Spleen (tissue), 11 donors: ENCODE results near the gene NBAS. TPM values are rescaled to one million over a fixed set of nuclear protein-coding genes. Genes with fewer than 3 reads are reported as not detected.
A peak's percentile ranks its signal among the peaks of the same experiment; 100 is the strongest.
"Not testable (repeated sequence)": the region's sequence is repeated elsewhere in the genome, so short reads cannot be mapped to it uniquely, and the experiment has no call there.

Source experiments
- DNase-seq: peaks from one replicate; pipeline ENCODE4 v3.0.0-alpha.2; 2020
- H3K27ac ChIP-seq, 8 donors: fragments of 200-600 bp; sonication (generic) in 7 of 8; 1 replicate in 4 of 8; 2 replicates in 4 of 8; pipeline versions ENCODE4 v1.5.0 to v1.8.0; 2016 to 2021; ENCODE audit warnings: inconsistent platforms in 4 of 8, mild to moderate bottlenecking in 4 of 8, moderate library complexity in 1 of 8
- H3K27me3 ChIP-seq, 7 donors: fragments of 200-600 bp; sonication (generic) in 6 of 7; replicated peaks in 1 of 7; 1 replicate in 4 of 7; 2 replicates in 3 of 7; pipeline versions ENCODE4 v1.5.0 to v1.8.0; 2016 to 2021; ENCODE audit warnings: inconsistent platforms in 3 of 7, mild to moderate bottlenecking in 1 of 7
- H3K36me3 ChIP-seq, 6 donors: fragments of 200-600 bp; sonication (generic) in 5 of 6; 1 replicate in 4 of 6; 2 replicates in 2 of 6; pipeline versions ENCODE4 v1.5.0 to v1.8.0; 2016 to 2021; ENCODE audit warnings: inconsistent platforms in 2 of 6
- H3K4me1 ChIP-seq, 6 donors: fragments of 200-600 bp; sonication (generic) in 5 of 6; 1 replicate in 3 of 6; 2 replicates in 3 of 6; pipeline versions ENCODE4 v1.5.0 to v1.8.0; 2016 to 2021; ENCODE audit warnings: inconsistent platforms in 3 of 6
- H3K4me3 ChIP-seq, 8 donors: fragments of 200-600 bp; sonication (generic) in 7 of 8; 1 replicate in 4 of 8; 2 replicates in 4 of 8; pipeline versions ENCODE4 v1.5.0 to v1.8.0; 2016 to 2021; ENCODE audit warnings: inconsistent platforms in 4 of 8, mild to moderate bottlenecking in 4 of 8, moderate library complexity in 2 of 8
- H3K9me3 ChIP-seq, 8 donors: fragments of 200-600 bp; sonication (generic) in 7 of 8; 1 replicate in 4 of 8; 2 replicates in 4 of 8; pipeline versions ENCODE4 v1.5.0 to v1.8.0; 2016 to 2021; ENCODE audit warnings: inconsistent platforms in 4 of 8
- CTCF ChIP-seq, 11 experiments: fragments of 200-600 bp in 7 of 11; fragments of 450-650 bp in 4 of 11; sonication (generic) in 4 of 11; IDR thresholded peaks in 8 of 11; conservative IDR thresholded peaks in 3 of 11; 1 replicate in 7 of 11; 2 replicates in 4 of 11; pipeline versions ENCODE4 v1.4.0 to v1.8.0; 2016 to 2021; ENCODE audit warnings: antibody characterized with exemption in 11 of 11, inconsistent platforms in 4 of 11, mild to moderate bottlenecking in 1 of 11
- POLR2A ChIP-seq, 3 donors: fragments of 450-650 bp; IDR thresholded peaks; one replicate each; pipeline ENCODE4 v1.5.1; 2017; ENCODE audit warnings: antibody characterized with exemption in 3 of 3, mild to moderate bottlenecking in 1 of 3
- POLR2AphosphoS5 ChIP-seq, 3 donors: sonication (generic); formaldehyde crosslinking; IDR thresholded peaks; one replicate each; pipeline ENCODE4 v1.5.1; 2017; ENCODE audit warnings: antibody characterized with exemption in 3 of 3
- WGBS, 5 donors: extraction: QIAGEN DNeasy Blood & Tissue Kit in 3 of 5; methylation state at CpG; one replicate each; pipeline versions ENCODE4 v1.1.5 to v1.1.7; 2013 to 2018; 5-methylcytosine and 5-hydroxymethylcytosine counted together
- intact Hi-C: fragments of 100-400 bp; cut with DNase I; formaldehyde crosslinking; loops from one replicate; pipeline ENCODE4 v1.15.0; 2023; ENCODE audit warnings: low total_unique reads
- polyA plus RNA-seq, 3 donors: library from polyadenylated mRNA; stranded (reverse); fragments of 200-250 nt; gene quantifications; one replicate each; pipeline ENCODE4 v1.2.1, GENCODE V29; 2013
- total RNA-seq, 7 donors: library from RNA; depleted of rRNA in 3 of 7; stranded (reverse); fragments of >200 nt in 3 of 7; fragmentation: NEBNext Ultra II Directional in 4 of 7; extraction: Animal tissue kit (Norgen Biotek cat#: 25700) in 4 of 7; gene quantifications; one replicate each; pipeline versions ENCODE4 v1.1.0 to v1.2.1, GENCODE V29; 2016 to 2021
- donor health status: healthy with polysubstance abuse.
- donor health status: DM: no; HTN: no; CAD: no; lungs with moderate emphysema.
- donor health status: DM: no; HTN: no; CAD: no.
- donor health status: Bipolar disorder and iron deficiency.
- donor health status: healthy.
- donor health status: DM: no; HTN: no; CAD: no.
- donor health status: DM: yes; HTN: yes; CAD: no.

The NBAS gene
- total and polyA plus RNA-seq, 10 donors, result 21.1 to 49.0 (median 40.9) TPM

DNA sequence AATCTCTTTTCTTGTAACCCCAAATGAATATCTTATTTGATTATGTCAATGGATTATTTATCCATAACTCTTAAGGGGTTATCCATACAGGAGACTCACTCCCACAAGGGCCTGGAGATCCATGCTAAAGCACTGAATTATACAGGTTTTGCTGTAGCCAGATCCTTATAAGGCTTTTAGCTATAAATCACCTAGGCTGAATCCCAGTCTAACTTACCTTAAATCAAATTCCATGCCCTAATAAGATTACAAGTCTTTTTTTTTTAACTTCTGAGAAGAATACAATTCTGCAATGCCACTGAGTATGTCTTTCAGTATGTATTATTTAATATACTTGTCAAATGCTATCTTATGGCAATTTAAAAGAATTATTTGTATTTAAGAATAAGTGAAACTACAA, 340.5 kb downstream of the NBAS start:
- intact Hi-C loops, result no loop called here
- no peak for DNase-seq
- Histone ChIP-seq H3K9me3 (no peaks in the 10 kb centered on the region), H3K27ac (no peak overlapping the region), H3K27me3 (no peaks in the 10 kb centered on the region), H3K4me1 (no peaks in the 10 kb centered on the region), H3K36me3 (peaks cover 3 to 48% (median 23%) of the 10 kb centered on the region in 6 donors), H3K4me3 (no peak overlapping the region)
- TF ChIP-seq CTCF (IDR thresholded peaks at IDR 0.05 in 8 of 11, conservative IDR thresholded peaks at IDR 0.05 in 3 of 11), result no peak
- TF ChIP-seq POLR2AphosphoS5 (IDR thresholded peaks at IDR 0.05), result no peak
- TF ChIP-seq POLR2A (IDR thresholded peaks at IDR 0.05), result no peak

- Histone ChIP-seq H3K9me3 (peaks cover 0 to 3% (median under 1%) of the 10 kb centered on the region in 8 donors), H3K4me3 (no peak overlapping the region), H3K4me1 (no peaks in the 10 kb centered on the region), H3K27ac (no peak overlapping the region), H3K27me3 (no peaks in the 10 kb centered on the region), H3K36me3 (peaks cover 3 to 55% (median 28%) of the 10 kb centered on the region in 6 donors)
- 95 to 98% (median 97%) methylated on average over 17 of the region's 17 CpGs for WGBS, 5 donors
- DNase-seq, result peak; percentile 60
- intact Hi-C loops, result no loop called here
- TF ChIP-seq POLR2AphosphoS5 (IDR thresholded peaks at IDR 0.05) (no peak), CTCF (IDR thresholded peaks at IDR 0.05 in 8 of 11, conservative IDR thresholded peaks at IDR 0.05 in 3 of 11) (no peak), POLR2A (IDR thresholded peaks at IDR 0.05) (no peak)
Measured at GRCh38 chr2:15218423-15219086, 342.6 kb downstream of the NBAS start.

DNA sequence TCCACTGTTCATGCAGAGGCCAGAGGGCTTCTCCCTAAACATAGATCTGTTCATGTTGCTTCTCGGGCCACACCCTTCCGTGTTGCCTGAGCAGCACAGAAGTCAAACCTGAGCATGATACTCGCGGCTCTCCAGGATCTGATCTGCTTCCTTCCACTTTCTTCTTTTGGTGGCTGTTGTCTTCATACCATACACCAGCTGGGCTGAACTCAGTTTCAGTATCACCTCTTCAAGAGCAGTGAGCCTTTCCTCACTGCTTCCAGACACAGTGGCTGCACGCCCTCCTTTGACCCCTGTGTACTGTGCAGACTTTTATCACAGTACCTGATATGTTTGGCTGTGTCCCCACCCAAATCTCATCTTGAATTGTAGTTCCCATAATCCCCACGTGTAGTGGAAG, 348.9 kb downstream of the NBAS start:
- peaks cover 0 to 23% (median 18%) of the 10 kb centered on the region in 8 donors for H3K9me3 ChIP-seq

DNA sequence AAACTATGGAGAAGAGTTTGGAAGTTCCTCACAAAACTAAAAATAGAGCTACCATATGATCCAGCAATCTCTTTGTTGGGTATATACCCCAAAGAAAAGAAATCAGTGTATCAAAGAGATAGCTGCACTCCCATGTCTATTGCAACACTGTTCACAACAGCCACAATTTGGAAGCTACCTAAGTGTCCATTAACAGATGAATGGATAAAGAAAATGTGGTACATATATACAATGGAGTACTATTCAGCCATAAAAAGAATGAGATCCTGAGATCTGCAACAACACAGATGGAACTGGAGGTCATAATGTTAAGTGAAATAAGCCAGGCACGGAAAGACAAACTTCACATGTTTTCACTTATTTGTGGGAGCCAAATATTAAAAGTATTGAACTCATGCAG, 350.6 kb downstream of the NBAS start:
- H3K36me3 ChIP-seq, result peaks cover 0 to 88% (median 33%) of the 10 kb centered on the region in 6 donors
- H3K4me1 ChIP-seq, DNase-seq, H3K4me3 ChIP-seq, intact Hi-C loops, H3K27me3 ChIP-seq, H3K27ac ChIP-seq: not testable (repeated sequence)
- WGBS, 5 donors, result 97 to 100% (median 99%) methylated on average over 1 of the region's 1 CpG
- peaks cover 0 to 25% (median 18%) of the 10 kb centered on the region in 8 donors for H3K9me3 ChIP-seq

More for the DNA sequence above, 348.9 kb downstream of the NBAS start:
- intact Hi-C loops, result no loop called here
- Histone ChIP-seq H3K27ac (no peak overlapping the region), H3K4me3 (no peak overlapping the region), H3K4me1 (no peaks in the 10 kb centered on the region), H3K36me3 (peaks cover 0 to 88% (median 39%) of the 10 kb centered on the region in 6 donors), H3K27me3 (no peaks in the 10 kb centered on the region)
- 89 to 95% (median 94%) methylated on average over 6 of the region's 6 CpGs for WGBS, 5 donors
- TF ChIP-seq POLR2AphosphoS5 (IDR thresholded peaks at IDR 0.05) (no peak), CTCF (IDR thresholded peaks at IDR 0.05 in 8 of 11, conservative IDR thresholded peaks at IDR 0.05 in 3 of 11) (no peak), POLR2A (IDR thresholded peaks at IDR 0.05) (no peak)
- DNase-seq, result no peak
